ENCODE data around the gene AP3D1. TPM values are rescaled to one million over a fixed set of nuclear protein-coding genes. Genes with fewer than 3 reads are reported as not detected.
"Not testable (repeated sequence)": the region's sequence is repeated elsewhere in the genome, so short reads cannot be mapped to it uniquely, and the experiment has no call there.

Gene AP3D1
- total RNA-seq, 4 donors from 2014 or later, result 101 to 189 (median 152) TPM

- peaks cover 0 to 53% (median 24%) of the 10 kb centered on the region in 4 donors for H3K36me3 ChIP-seq
- in situ Hi-C loops (cut with MboI; ENCODE audit: low pct_ligation_motif_present in 1 of 4, low pct_unique_long_range_greater_than_20kb in 1 of 4, low sequenced_read_pairs in 3 of 4), result no loop called here
- no peak overlapping the region for H3K4me3 ChIP-seq
These were observed 22.3 kb downstream of the AP3D1 start for GRCh38 chr19:2129022-2129421.

GRCh38 chr19:2128252-2128651 lies 23.1 kb downstream of the AP3D1 start:
- H3K4me1 ChIP-seq; intact Hi-C loops (cut with DNase I; ENCODE audit: low total_unique reads); H3K9me3 ChIP-seq; in situ Hi-C loops (cut with MboI; ENCODE audit: low pct_ligation_motif_present in 1 of 4, low pct_unique_long_range_greater_than_20kb in 1 of 4, low sequenced_read_pairs in 3 of 4); H3K27me3 ChIP-seq; DNase-seq; H3K27ac ChIP-seq; H3K4me3 ChIP-seq: not testable (repeated sequence)
- peaks cover 0 to 53% (median 21%) of the 10 kb centered on the region in 4 donors for H3K36me3 ChIP-seq
- 92% methylated on average over 16 of the region's 34 CpGs; no CpG with 5 or more reads in 1 of the 2 donors for WGBS, 2 donors (ENCODE audit: low coverage in 1 of 2)

More at GRCh38 chr19:2129022-2129421, 22.3 kb downstream of the AP3D1 start:
- intact Hi-C loops (cut with DNase I; ENCODE audit: low total_unique reads), result no loop called here
- no peaks in the 10 kb centered on the region for H3K9me3 ChIP-seq
- TF ChIP-seq POLR2AphosphoS5 (IDR thresholded peaks at IDR 0.05), result no peak
- TF ChIP-seq POLR2A (IDR thresholded peaks at IDR 0.05), result no peak
- no peak for TF ChIP-seq EP300 (IDR thresholded peaks at IDR 0.05; ENCODE audit: low read depth)
- TF ChIP-seq CTCF (IDR thresholded peaks at IDR 0.05), result no peak
- no peak overlapping the region for H3K27ac ChIP-seq
- DNase-seq, result no peak
- WGBS, 2 donors (ENCODE audit: low coverage in 1 of 2), result 93% methylated on average over 11 of the region's 21 CpGs; no CpG with 5 or more reads in 1 of the 2 donors
- no peaks in the 10 kb centered on the region for H3K27me3 ChIP-seq
- no peaks in the 10 kb centered on the region for H3K4me1 ChIP-seq

GRCh38 chr19:2127758-2128157 lies 23.6 kb downstream of the AP3D1 start:
- in situ Hi-C loops (cut with MboI; ENCODE audit: low pct_ligation_motif_present in 1 of 4, low pct_unique_long_range_greater_than_20kb in 1 of 4, low sequenced_read_pairs in 3 of 4), result no loop called here

GRCh38 chr19:2126879-2127518 lies 24.4 kb downstream of the AP3D1 start:
- WGBS, 2 donors (ENCODE audit: low coverage in 1 of 2), result 95 to 100% methylated on average over 2 to 24 of the region's 24 CpGs
- DNase-seq, result no peak
- H3K27me3 ChIP-seq, result no peaks in the 10 kb centered on the region
- in situ Hi-C loops (cut with MboI; ENCODE audit: low pct_ligation_motif_present in 1 of 4, low pct_unique_long_range_greater_than_20kb in 1 of 4, low sequenced_read_pairs in 3 of 4) (no loop called here), intact Hi-C loops (cut with DNase I; ENCODE audit: low total_unique reads) (no loop called here)
- H3K9me3 ChIP-seq, result no peaks in the 10 kb centered on the region
- peaks cover 0 to 53% (median 17%) of the 10 kb centered on the region in 4 donors for H3K36me3 ChIP-seq
- no peak for TF ChIP-seq POLR2AphosphoS5 (IDR thresholded peaks at IDR 0.05)
- TF ChIP-seq EP300 (IDR thresholded peaks at IDR 0.05; ENCODE audit: low read depth), result no peak
- no peak for TF ChIP-seq POLR2A (IDR thresholded peaks at IDR 0.05)
- TF ChIP-seq CTCF (IDR thresholded peaks at IDR 0.05), result no peak
- H3K27ac ChIP-seq, result no peak overlapping the region
- H3K4me1 ChIP-seq, result no peaks in the 10 kb centered on the region
- H3K4me3 ChIP-seq, result no peak overlapping the region

More at GRCh38 chr19:2127758-2128157, 23.6 kb downstream of the AP3D1 start:
- H3K36me3 ChIP-seq, result peaks cover 0 to 58% (median 21%) of the 10 kb centered on the region in 4 donors
- DNase-seq, result no peak
- H3K27me3 ChIP-seq, result no peaks in the 10 kb centered on the region
- no peaks in the 10 kb centered on the region for H3K9me3 ChIP-seq
- H3K4me3 ChIP-seq, result no peak overlapping the region
- 89% methylated on average over 18 of the region's 19 CpGs; no CpG with 5 or more reads in 1 of the 2 donors for WGBS, 2 donors (ENCODE audit: low coverage in 1 of 2)
- intact Hi-C loops (cut with DNase I; ENCODE audit: low total_unique reads), result no loop called here
- TF ChIP-seq CTCF (IDR thresholded peaks at IDR 0.05) (no peak), EP300 (IDR thresholded peaks at IDR 0.05; ENCODE audit: low read depth) (no peak)
- H3K4me1 ChIP-seq, result no peaks in the 10 kb centered on the region
- no peak overlapping the region for H3K27ac ChIP-seq

All from transverse colon (tissue), 4 donors.